ENCODE measurements around the gene ESR1. TPM values are rescaled to one million over a fixed set of nuclear protein-coding genes. Genes with fewer than 3 reads are reported as not detected.

ESR1 gene
- total and polyA plus RNA-seq, 2 donors (not counting 3 experiments of a cell fraction or from before 2014, with no cell fraction given): 0.01 TPM; not detected in 1

- Histone ChIP-seq H2AFZ (ENCODE audit: low read depth, low read length) (no peak overlapping the region), H3K79me2 (ENCODE audit: control insufficient read depth, insufficient read depth, low read length) (no peaks in the 10 kb centered on the region), H4K20me1 (replicated peaks; ENCODE audit: control insufficient read depth, extremely low read depth, insufficient read depth, low read length) (no peaks in the 10 kb centered on the region), H3K27ac (ENCODE audit: insufficient read depth, low read depth, low read length) (no peak overlapping the region), H3K9ac (replicated peaks; ENCODE audit: extremely low read depth, insufficient read depth, low read length) (no peak overlapping the region), H3K36me3 (ENCODE audit: control insufficient read depth in 2 of 2, extremely low read depth in 1 of 2, insufficient read depth in 2 of 2, low read length in 2 of 2) (no peaks in the 10 kb centered on the region), H3K27me3 (ENCODE audit: control insufficient read depth in 2 of 2, insufficient read depth in 2 of 2, low read length in 2 of 2) (no peaks in the 10 kb centered on the region), H3K9me3 (replicated peaks; ENCODE audit: control insufficient read depth, insufficient read depth, low read length) (no peaks in the 10 kb centered on the region), H3K9me1 (replicated peaks; ENCODE audit: control insufficient read depth, extremely low read depth, insufficient read depth, low read length) (no peaks in the 10 kb centered on the region), H3K4me2 (ENCODE audit: insufficient read depth, low read length) (no peak overlapping the region), H3K4me3 (replicated peaks in 1 of 3; ENCODE audit: insufficient read depth in 1 of 3, low read depth in 1 of 3, low read length in 3 of 3) (no peak overlapping the region), H3K4me1 (ENCODE audit: control insufficient read depth, extremely low read depth, insufficient read depth, low read length) (no peaks in the 10 kb centered on the region)
- no TSS peak for BruUV-seq (replicated peaks)
- intact Hi-C loops (cut with micrococcal nuclease): no loop called here
- dilution Hi-C loops (cut with MboI; ENCODE audit: extremely low pct_ligation_motif_present, low sequenced_read_pairs): no loop called here
- ChIA-PET POLR2A (no interaction called here), CTCF (interaction anchor here (1.2 kb wide), 3 partner anchors 81 to 277 kb away, joined by 5 to 12 read pairs (median 5); no protein-coding TSS in a partner anchor)
- FAIRE-seq (peak; percentile 33), DNase-seq (ENCODE audit: low read depth, low spot score) (peak; percentile 55)
- TF ChIP-seq POLR2A (IDR thresholded peaks at IDR 0.05; ENCODE audit: low read depth, low read length): no peak
- TF ChIP-seq MYC (IDR thresholded peaks at IDR 0.05; ENCODE audit: low read depth, low read length): no peak
- TF ChIP-seq MAX (IDR thresholded peaks at IDR 0.05; ENCODE audit: insufficient read depth, insufficient read length): no peak
- no peak for TF ChIP-seq GATA2 (IDR thresholded peaks at IDR 0.05; ENCODE audit: insufficient read depth, insufficient read length, low read depth, low read length)
- TF ChIP-seq FOS (IDR thresholded peaks at IDR 0.05; ENCODE audit: borderline replicate concordance, insufficient read depth, low read length): no peak
- no peak for TF ChIP-seq JUN (IDR thresholded peaks at IDR 0.05; ENCODE audit: borderline replicate concordance, insufficient read depth, insufficient read length, low read depth)
- no peak for TF ChIP-seq POLR2AphosphoS5 (IDR thresholded peaks at IDR 0.05; ENCODE audit: insufficient read depth, low read depth, low read length)
- no peak for TF ChIP-seq CTCF (IDR thresholded peaks at IDR 0.05; ENCODE audit: extremely low read depth in 1 of 2, insufficient read depth in 1 of 2, low read depth in 1 of 2, low read length in 2 of 2)
These were observed 39.6 kb downstream of the ESR1 start for GRCh38 chr6:151847064-151847463.
